Measurements from ENCODE around the gene PIP4K2C. TPM values are rescaled to one million over a fixed set of nuclear protein-coding genes. Genes with fewer than 3 reads are reported as not detected.

PIP4K2C gene
- total RNA-seq, 1 experiment from 2014 or later: 37.1 TPM

GRCh38 chr12:57623385-57623784, 32.4 kb downstream of the PIP4K2C start:
- Histone ChIP-seq H3K23me2 (ENCODE audit: insufficient read length, low read depth, low read length, poor library complexity, severe bottlenecking) (peaks cover 19% of the 10 kb centered on the region), H2BK12ac (ENCODE audit: insufficient read length, low read depth, low read length) (no peak overlapping the region), H2BK120ac (ENCODE audit: low read depth, low read length, poor library complexity, severe bottlenecking) (no peak overlapping the region), H4K91ac (ENCODE audit: insufficient read length, low read depth, low read length) (no peak overlapping the region), H3K27me3 (ENCODE audit: insufficient read depth, low read length) (peaks cover 95% of the 10 kb centered on the region), H3K4me1 (ENCODE audit: insufficient read depth, low read length) (no peaks in the 10 kb centered on the region), H3K4me2 (ENCODE audit: insufficient read depth, insufficient read length, low read length) (no peak overlapping the region), H3K9ac (ENCODE audit: extremely low read depth, insufficient read length, low read length) (no peak overlapping the region), H3K18ac (ENCODE audit: insufficient read length, low read depth, low read length) (no peak overlapping the region), H3K14ac (ENCODE audit: insufficient read depth, low read length) (no peak overlapping the region), H2AFZ (ENCODE audit: low read length) (no peak overlapping the region), H4K8ac (replicated peaks; ENCODE audit: insufficient read length, low read depth, low read length) (no peak overlapping the region), H2BK5ac (ENCODE audit: insufficient read length, low read length) (no peak overlapping the region), H3K27ac (ENCODE audit: insufficient read length, low read depth, low read length) (no peak overlapping the region), H2BK15ac (ENCODE audit: low read depth, low read length) (no peak overlapping the region), H3K79me2 (ENCODE audit: insufficient read depth, low read length) (no peaks in the 10 kb centered on the region), H2AK5ac (ENCODE audit: insufficient read length, low read length) (no peak overlapping the region), H4K20me1 (ENCODE audit: control insufficient read depth, insufficient read depth, insufficient read length) (no peaks in the 10 kb centered on the region), H2BK20ac (ENCODE audit: low read depth, low read length, poor library complexity, severe bottlenecking) (no peak overlapping the region), H4K5ac (ENCODE audit: insufficient read length, low read depth, low read length) (no peak overlapping the region), H3K9me3 (ENCODE audit: control insufficient read depth, low read depth, low read length) (no peaks in the 10 kb centered on the region), H3K56ac (ENCODE audit: insufficient read length, low read depth, low read length) (no peak overlapping the region), H3K4ac (ENCODE audit: low read depth, low read length) (no peak overlapping the region), H3T11ph (ENCODE audit: low read length) (no peak overlapping the region), H3K23ac (ENCODE audit: insufficient read length, low read depth, low read length) (no peak overlapping the region), H3K79me1 (ENCODE audit: insufficient read depth, low read depth, low read length, poor library complexity, severe bottlenecking) (no peaks in the 10 kb centered on the region)
- Mint-ChIP-seq H3K9me3 (peaks cover 0 to 5% of the 10 kb centered on the region in 2 experiments; a peak in 3 of 5 replicates), H3K4me1 (peaks cover 27 to 43% of the 10 kb centered on the region in 2 experiments), H3K36me3 (ENCODE audit: insufficient read depth in 1 of 3, low read depth in 3 of 3) (no peaks in the 10 kb centered on the region; a peak in 3 of 7 replicates), H3K4me3 (no peak overlapping the region; a peak in 1 of 5 replicates), H3K27me3 (ENCODE audit: low read depth) (peaks cover 97% of the 10 kb centered on the region), H3K27ac (no peak overlapping the region)
- 100% methylated on average over 1 of the region's 2 CpGs for WGBS (ENCODE audit: extremely low coverage, insufficient read length, low lambda C conversion rate)
- DNase-seq: no peak
- TF ChIP-seq, protein P1, sequence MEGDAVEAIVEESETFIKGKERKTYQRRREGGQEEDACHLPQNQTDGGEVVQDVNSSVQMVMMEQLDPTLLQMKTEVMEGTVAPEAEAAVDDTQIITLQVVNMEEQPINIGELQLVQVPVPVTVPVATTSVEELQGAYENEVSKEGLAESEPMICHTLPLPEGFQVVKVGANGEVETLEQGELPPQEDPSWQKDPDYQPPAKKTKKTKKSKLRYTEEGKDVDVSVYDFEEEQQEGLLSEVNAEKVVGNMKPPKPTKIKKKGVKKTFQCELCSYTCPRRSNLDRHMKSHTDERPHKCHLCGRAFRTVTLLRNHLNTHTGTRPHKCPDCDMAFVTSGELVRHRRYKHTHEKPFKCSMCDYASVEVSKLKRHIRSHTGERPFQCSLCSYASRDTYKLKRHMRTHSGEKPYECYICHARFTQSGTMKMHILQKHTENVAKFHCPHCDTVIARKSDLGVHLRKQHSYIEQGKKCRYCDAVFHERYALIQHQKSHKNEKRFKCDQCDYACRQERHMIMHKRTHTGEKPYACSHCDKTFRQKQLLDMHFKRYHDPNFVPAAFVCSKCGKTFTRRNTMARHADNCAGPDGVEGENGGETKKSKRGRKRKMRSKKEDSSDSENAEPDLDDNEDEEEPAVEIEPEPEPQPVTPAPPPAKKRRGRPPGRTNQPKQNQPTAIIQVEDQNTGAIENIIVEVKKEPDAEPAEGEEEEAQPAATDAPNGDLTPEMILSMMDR (conservative IDR thresholded peaks at IDR 0.05): no peak

Data from H9 (cell line).